Epithelial cell of prostate (primary cell): ENCODE measurements around the gene DNAH6.

Experiments
- DNase-seq: peaks from one replicate; pipeline ENCODE4 v3.0.0-alpha.2; 2011; ENCODE audit warnings: low read depth, low spot score
- H3K27ac ChIP-seq: fragments of 450-650 bp; 2 replicates; pipeline ENCODE4 v1.5.1; 2017; ENCODE audit warnings: mild to moderate bottlenecking

Gene DNAH6

GRCh38 chr2:84613082-84613481 lies 96.8 kb downstream of the DNAH6 start:
- H3K27ac ChIP-seq = no peak overlapping the region
- peak; percentile 10 for DNase-seq

GRCh38 chr2:84619794-84620371 lies 103.6 kb downstream of the DNAH6 start:
- DNase-seq = no peak
- no peak overlapping the region for H3K27ac ChIP-seq

GRCh38 chr2:84628486-84628885 lies 112.2 kb downstream of the DNAH6 start:
- no peak overlapping the region for H3K27ac ChIP-seq
- no peak for DNase-seq

GRCh38 chr2:84629550-84629949 lies 113.3 kb downstream of the DNAH6 start:
- H3K27ac ChIP-seq = no peak overlapping the region
- DNase-seq = no peak

- no peak for DNase-seq
Measured at GRCh38 chr2:84631047-84631446, 114.7 kb downstream of the DNAH6 start.

GRCh38 chr2:84631985-84632384 lies 115.7 kb downstream of the DNAH6 start:
- no peak overlapping the region for H3K27ac ChIP-seq
- DNase-seq = no peak

More at GRCh38 chr2:84631047-84631446, 114.7 kb downstream of the DNAH6 start:
- no peak overlapping the region for H3K27ac ChIP-seq

GRCh38 chr2:84636080-84636971 lies 120.0 kb downstream of the DNAH6 start:
- H3K27ac ChIP-seq = no peak overlapping the region
- no peak for DNase-seq

GRCh38 chr2:84639751-84640150 lies 123.5 kb downstream of the DNAH6 start:
- H3K27ac ChIP-seq = no peak overlapping the region
- no peak for DNase-seq

GRCh38 chr2:84640411-84640810 lies 124.1 kb downstream of the DNAH6 start:
- no peak overlapping the region for H3K27ac ChIP-seq

GRCh38 chr2:84641021-84641420 lies 124.7 kb downstream of the DNAH6 start:
- no peak overlapping the region for H3K27ac ChIP-seq
- DNase-seq = no peak

More at GRCh38 chr2:84640411-84640810, 124.1 kb downstream of the DNAH6 start:
- no peak for DNase-seq

- no peak for DNase-seq
Measured at GRCh38 chr2:84643991-84644390, 127.7 kb downstream of the DNAH6 start.

GRCh38 chr2:84646514-84646913 lies 130.2 kb downstream of the DNAH6 start:
- H3K27ac ChIP-seq = no peak overlapping the region
- no peak for DNase-seq

More at GRCh38 chr2:84643991-84644390, 127.7 kb downstream of the DNAH6 start:
- H3K27ac ChIP-seq = no peak overlapping the region

GRCh38 chr2:84647267-84647666 lies 131.0 kb downstream of the DNAH6 start:
- no peak for DNase-seq
- no peak overlapping the region for H3K27ac ChIP-seq

- H3K27ac ChIP-seq = no peak overlapping the region
- no peak for DNase-seq
Measured at GRCh38 chr2:84649058-84649457, 132.8 kb downstream of the DNAH6 start.

GRCh38 chr2:84649487-84650142 lies 133.3 kb downstream of the DNAH6 start:
- no peak for DNase-seq
- H3K27ac ChIP-seq = no peak overlapping the region

- no peak overlapping the region for H3K27ac ChIP-seq
- no peak for DNase-seq
Measured at GRCh38 chr2:84652431-84652830, 136.1 kb downstream of the DNAH6 start.

GRCh38 chr2:84653302-84653701 lies 137.0 kb downstream of the DNAH6 start:
- H3K27ac ChIP-seq = no peak overlapping the region
- DNase-seq = no peak

- no peak for DNase-seq
- H3K27ac ChIP-seq = no peak overlapping the region
Measured at GRCh38 chr2:84654414-84654813, 138.1 kb downstream of the DNAH6 start.

GRCh38 chr2:84669122-84669521 lies 152.8 kb downstream of the DNAH6 start:
- H3K27ac ChIP-seq = no peak overlapping the region

GRCh38 chr2:84674099-84674498 lies 157.8 kb downstream of the DNAH6 start:
- H3K27ac ChIP-seq = no peak overlapping the region
- DNase-seq = no peak

More at GRCh38 chr2:84669122-84669521, 152.8 kb downstream of the DNAH6 start:
- DNase-seq = no peak

- DNase-seq = no peak
- no peak overlapping the region for H3K27ac ChIP-seq
Measured at GRCh38 chr2:84674586-84674985, 158.3 kb downstream of the DNAH6 start.
